ENCODE data around the gene RYR3. TPM values are rescaled to one million over a fixed set of nuclear protein-coding genes. Genes with fewer than 3 reads are reported as not detected.

RYR3 gene
- not detected in 2 replicates for total RNA-seq (2013; cell fraction: nucleolus; rRNA removed)
- not detected in 2 replicates for total RNA-seq (2014; rRNA removed)
- under 0.01 TPM in 1 of 2 replicates, not detected in the other for total RNA-seq (2014; rRNA removed; fragmentation: Illumina TruSeq; extraction: Trizol)
- total RNA-seq (2021), result not detected in 2 replicates
- not detected for polyA plus RNA-seq (2011; ENCODE audit: low read depth)
- 0.03 and 0.20 TPM in 2 replicates for polyA plus RNA-seq (2011; rRNA removed)
- polyA plus RNA-seq (2011; cell fraction: cytosol; rRNA removed), result 0.01 and 0.02 TPM in 2 replicates
- polyA plus RNA-seq (2011; cell fraction: nucleus; rRNA removed), result 0.16 TPM in 2 replicates
- 0.10 and 0.22 TPM in 2 replicates for polyA plus RNA-seq (2012)
- not detected in 2 replicates for polyA plus RNA-seq (2014; fragmentation: Illumina TruSeq; extraction: Trizol)
- polyA plus RNA-seq (2014; fragmentation: Nextera tagmentation; extraction: Ambion mirVana), result under 1 TPM; 0.11 to 0.16 TPM
- polyA plus RNA-seq (2014; rRNA removed), result not detected in 2 replicates
- polyA plus RNA-seq (2016; fragmentation: Nextera tagmentation; extraction: Ambion mirVana), result under 1 TPM in 1 of 2 experiments, not detected in 1; 0.44 TPM
- polyA minus RNA-seq (2011; rRNA and poly(A)+ RNA removed), result 0.05 and 0.15 TPM in 2 replicates
- not detected in 2 replicates for polyA minus RNA-seq (2011; cell fraction: cytosol; rRNA and poly(A)+ RNA removed)
- polyA minus RNA-seq (2011; cell fraction: nucleus; rRNA and poly(A)+ RNA removed), result 0.12 and 0.19 TPM in 2 replicates
- percentile 2 among the genes with signal in this experiment for Bru-seq, nascent RNA
- percentile 2 among the genes with signal in this experiment for BruChase-seq, experiment 1, labeled RNA remaining after a 6-hour chase
- BruChase-seq, experiment 2, labeled RNA remaining after a 2-hour chase, result percentile 3 among the genes with signal in this experiment
- long read RNA-seq, experiment 1, result 0 reads
- long read RNA-seq, experiment 2, partial matches to known transcripts, result 0 of 2 reads
- long read RNA-seq, experiment 2, other reads (novel, unspliced or antisense), result 2 of 2 reads

DNA sequence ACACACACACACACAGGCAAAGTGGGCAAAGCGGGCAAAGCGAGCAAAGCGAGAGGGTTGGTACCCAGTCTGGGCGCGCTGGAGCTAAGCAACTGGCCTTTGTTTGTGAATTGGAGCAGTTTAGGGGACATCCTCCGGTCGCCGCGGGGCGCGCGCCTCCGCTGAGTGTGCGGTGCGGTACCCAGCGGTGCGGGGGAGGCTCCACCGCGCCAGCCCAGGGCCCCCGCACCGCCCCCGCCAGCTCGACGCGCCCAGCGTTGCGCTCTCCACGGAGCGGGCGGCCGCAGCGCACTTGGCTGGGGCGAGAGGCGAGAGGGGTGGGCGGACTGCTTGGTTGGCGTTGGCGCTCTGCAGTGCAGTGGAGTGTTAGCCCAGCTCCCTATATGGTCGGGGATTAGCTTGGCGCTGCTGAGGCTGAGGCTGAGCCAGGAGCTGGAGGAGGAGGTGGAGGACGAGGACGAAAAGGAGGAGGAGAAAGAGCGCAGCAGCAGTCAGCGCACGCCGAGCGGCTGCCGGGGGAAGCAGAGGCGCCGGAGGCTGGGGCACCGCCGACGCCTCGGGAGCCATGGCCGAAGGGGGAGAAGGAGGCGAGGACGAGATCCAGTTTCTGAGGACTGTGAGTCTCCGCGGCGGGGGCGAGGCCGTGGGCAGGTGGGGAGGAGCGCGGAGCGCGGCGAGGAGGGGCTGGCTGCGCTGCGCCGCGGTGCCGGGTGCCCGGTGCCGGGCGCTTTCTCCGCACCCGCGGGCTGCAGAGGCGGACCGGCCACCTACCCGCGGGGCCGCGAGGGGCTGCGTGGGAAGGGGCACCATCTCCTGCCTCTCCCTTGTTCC is at the start of gene RYR3:
TSS of gene RYR3 (plus strand) at position 487 of the 831 bp plus-strand sequence. CDS start at position 566, 79 bp downstream.
- no peaks in the 10 kb centered on the region for H3K4me1 ChIP-seq (ENCODE audit: control insufficient read depth, insufficient read depth, low read length)
- BruUV-seq (replicated peaks), result no TSS peak
- POLR2A ChIA-PET, result no interaction called here
- in situ Hi-C loops (cut with MboI) (no loop called here), intact Hi-C loops (cut with micrococcal nuclease; ENCODE audit: unreplicated experiment) (no loop called here)
- no peak within 1 kb of the TSS for H3K9ac ChIP-seq (ENCODE audit: control insufficient read depth, insufficient read depth, low read length)
- RAD21 ChIA-PET (ENCODE audit: unreplicated experiment), result no interaction called here
- FAIRE-seq (no peak), DNase-seq (ENCODE audit: low read depth, low spot score) (no peak), ATAC-seq (no peak)
- no peak within 1 kb of the TSS for H3K27ac ChIP-seq (ENCODE audit: control insufficient read depth, insufficient read depth)
- H3K9me3 ChIP-seq (replicated peaks; ENCODE audit: control insufficient read depth, insufficient read depth, low read length), result no peaks in the 10 kb centered on the region
- no peak within 1 kb of the TSS for H3K4me3 ChIP-seq
- TF ChIP-seq BACH1 (IDR thresholded peaks at IDR 0.05; ENCODE audit: borderline replicate concordance) (no peak), HDAC6 (IDR thresholded peaks at IDR 0.05; ENCODE audit: unreplicated experiment) (peak; percentile 51)
- WGBS (ENCODE audit: insufficient coverage, insufficient replicate concordance, low lambda C conversion rate, missing lambda C conversion rate), result 11% methylated on average over 65 of the region's 84 CpGs
- no peaks in the 10 kb centered on the region for H3K79me2 ChIP-seq (ENCODE audit: control insufficient read depth, insufficient read depth, low read length)
- H2AFZ ChIP-seq (ENCODE audit: control insufficient read depth, low read depth, low read length), result no peak within 1 kb of the TSS
- CTCF ChIA-PET, result interaction anchor here (0.8 to 2.4 kb wide), 7 partner anchors 10 to 427 kb away, joined by 3 to 20 read pairs (median 5); no protein-coding TSS in a partner anchor
- no peaks in the 10 kb centered on the region for H4K20me1 ChIP-seq (ENCODE audit: control insufficient read depth, insufficient read depth)
- H3K4me2 ChIP-seq (ENCODE audit: control insufficient read depth, insufficient read depth), result no peak within 1 kb of the TSS
- no peaks in the 10 kb centered on the region for H3K36me3 ChIP-seq (ENCODE audit: control insufficient read depth in 2 of 2, insufficient read depth in 2 of 2, low read length in 1 of 2)
- SMC1A ChIA-PET (ENCODE audit: uncharacterized antibody, unreplicated experiment), result interaction anchor here (1.2 to 2.1 kb wide), 3 partner anchors 16 to 19 kb away, joined by 3 to 7 read pairs (median 4); no protein-coding TSS in a partner anchor
- peaks cover 4 to 9% of the 10 kb centered on the region in 2 experiments for H3K27me3 ChIP-seq (replicated peaks in 1 of 2; ENCODE audit: control insufficient read depth in 2 of 2, insufficient read depth in 2 of 2, low read length in 1 of 2)
